Activated naive CD8-positive, alpha-beta T cell treated with anti-CD3 and anti-CD28 coated beads, Interleukin-2, amount 10 ng/mL, durations not matched to agents 7 days and 5 days (primary cell): ENCODE results near the gene ERP44. TPM values are rescaled to one million over a fixed set of nuclear protein-coding genes. Genes with fewer than 3 reads are reported as not detected.
A peak's percentile ranks its signal among the peaks of the same experiment; 100 is the strongest.
"Not testable (repeated sequence)": the region's sequence is repeated elsewhere in the genome, so short reads cannot be mapped to it uniquely, and the experiment has no call there.

Experiments used
- ATAC-seq: fragments of 150-1000 bp; cut with Tn5 transposase; one replicate; pipeline ENCODE4 v1.10.0; 2021; ENCODE audit warnings: low read depth, moderate library complexity
- POLR2A ChIA-PET: fragments of 350-600 bp; sonication (Branson Sonifier 250); formaldehyde crosslinking; loops from one replicate; lab custom pipeline; 2021; ENCODE audit warnings: antibody characterized with exemption; lab: Charles Lee
- DNase-seq: peaks from one replicate; pipeline ENCODE4 v3.0.0; 2021
- H3K27ac Mint-ChIP-seq: one replicate; pipeline ENCODE4 v1.8.0; 2022; ENCODE audit warnings: mild to moderate bottlenecking, mixed read lengths
- H3K27me3 Mint-ChIP-seq: one replicate; pipeline ENCODE4 v1.8.0; 2022; ENCODE audit warnings: mild to moderate bottlenecking, moderate library complexity, mixed read lengths
- H3K36me3 Mint-ChIP-seq: one replicate; pipeline ENCODE4 v1.8.0; 2021; ENCODE audit warnings: mild to moderate bottlenecking, mixed read lengths
- H3K4me1 Mint-ChIP-seq: one replicate; pipeline ENCODE4 v1.8.0; 2021; ENCODE audit warnings: mixed read lengths
- H3K4me3 Mint-ChIP-seq: one replicate; pipeline ENCODE4 v1.8.0; 2022; ENCODE audit warnings: mild to moderate bottlenecking, moderate library complexity, mixed read lengths
- H3K9me3 Mint-ChIP-seq: one replicate; pipeline ENCODE4 v1.8.0; 2021; ENCODE audit warnings: mixed read lengths
- total RNA-seq, 2 experiments: library from RNA; stranded (reverse); gene quantifications; one replicate each; pipeline ENCODE4 v1.2.3, GENCODE V29; 2021

Gene ERP44
- total RNA-seq = 10 to 100 TPM; 14.4 to 15.2 TPM

GRCh38 chr9:100098887-100099721, at the start of gene ERP44, which contains the start of gene INVS:
ERP44 (minus strand) TSS chr9:100099000; CDS start chr9:100098840, 160 bp downstream.
INVS (plus strand) TSS chr9:100099243; CDS start chr9:100104522, 5,279 bp downstream.
- Mint-ChIP-seq H3K4me3 (peak within 1 kb of the TSS; percentile 99), H3K4me1 (peaks cover 23% of the 10 kb centered on the region)
- POLR2A ChIA-PET = interaction anchor here (0.6 to 1.4 kb wide), 3 partner anchors 86 to 253 kb away, joined by 3 read pairs; partner anchors contain the start of gene TEX10

GRCh38 chr9:100145976-100146375, 47.2 kb upstream of the ERP44 start:
- ATAC-seq, H3K4me3 Mint-ChIP-seq, H3K27me3 Mint-ChIP-seq, POLR2A ChIA-PET, H3K9me3 Mint-ChIP-seq, H3K36me3 Mint-ChIP-seq, H3K4me1 Mint-ChIP-seq, H3K27ac Mint-ChIP-seq, DNase-seq: not testable (repeated sequence)

More at GRCh38 chr9:100098887-100099721, at the start of gene ERP44, which contains the start of gene INVS:
- Mint-ChIP-seq H3K36me3 (peaks cover 5% of the 10 kb centered on the region), H3K9me3 (no peaks in the 10 kb centered on the region), H3K27ac (peak within 1 kb of the TSS; percentile 98), H3K27me3 (no peaks in the 10 kb centered on the region)
- ATAC-seq = peak; percentile 99
- peak; percentile 90 for DNase-seq

GRCh38 chr9:100145167-100145934, 46.6 kb upstream of the ERP44 start:
- POLR2A ChIA-PET, H3K27ac Mint-ChIP-seq, H3K4me1 Mint-ChIP-seq, DNase-seq, ATAC-seq, H3K27me3 Mint-ChIP-seq, H3K4me3 Mint-ChIP-seq, H3K36me3 Mint-ChIP-seq, H3K9me3 Mint-ChIP-seq: not testable (repeated sequence)

GRCh38 chr9:100141862-100142261, 43.1 kb upstream of the ERP44 start:
- H3K9me3 Mint-ChIP-seq, H3K27me3 Mint-ChIP-seq, H3K27ac Mint-ChIP-seq, H3K4me1 Mint-ChIP-seq, H3K4me3 Mint-ChIP-seq, H3K36me3 Mint-ChIP-seq, POLR2A ChIA-PET, DNase-seq, ATAC-seq: not testable (repeated sequence)

GRCh38 chr9:100140303-100140702, 41.5 kb upstream of the ERP44 start:
- H3K4me1 Mint-ChIP-seq, H3K9me3 Mint-ChIP-seq, H3K27ac Mint-ChIP-seq, POLR2A ChIA-PET, H3K27me3 Mint-ChIP-seq, H3K36me3 Mint-ChIP-seq, ATAC-seq, DNase-seq, H3K4me3 Mint-ChIP-seq: not testable (repeated sequence)

GRCh38 chr9:100136799-100137198, 38.0 kb upstream of the ERP44 start:
- H3K27me3 Mint-ChIP-seq, H3K4me3 Mint-ChIP-seq, POLR2A ChIA-PET, ATAC-seq, DNase-seq, H3K9me3 Mint-ChIP-seq, H3K27ac Mint-ChIP-seq, H3K4me1 Mint-ChIP-seq: not testable (repeated sequence)
- H3K36me3 Mint-ChIP-seq = peaks cover 17% of the 10 kb centered on the region

- POLR2A ChIA-PET = no interaction called here
- no peak for ATAC-seq
- H3K27ac Mint-ChIP-seq = no peak overlapping the region
- H3K4me1 Mint-ChIP-seq = no peaks in the 10 kb centered on the region
- DNase-seq = no peak
- no peak overlapping the region for H3K4me3 Mint-ChIP-seq
- H3K9me3 Mint-ChIP-seq = peaks cover 1% of the 10 kb centered on the region
- peaks cover 19% of the 10 kb centered on the region for H3K36me3 Mint-ChIP-seq
- no peaks in the 10 kb centered on the region for H3K27me3 Mint-ChIP-seq
These were observed 35.9 kb upstream of the ERP44 start for GRCh38 chr9:100134731-100135130.

- Mint-ChIP-seq H3K4me1 (no peaks in the 10 kb centered on the region), H3K36me3 (peaks cover 20% of the 10 kb centered on the region), H3K27ac (no peak overlapping the region), H3K4me3 (no peak overlapping the region), H3K9me3 (peaks cover 1% of the 10 kb centered on the region), H3K27me3 (no peaks in the 10 kb centered on the region)
- DNase-seq = no peak
- ATAC-seq = no peak
- POLR2A ChIA-PET = no interaction called here
These were observed 33.2 kb upstream of the ERP44 start for GRCh38 chr9:100131875-100132430.

GRCh38 chr9:100131216-100131615, 32.4 kb upstream of the ERP44 start:
- DNase-seq (no peak), ATAC-seq (no peak)
- Mint-ChIP-seq H3K27me3 (no peaks in the 10 kb centered on the region), H3K27ac (no peak overlapping the region), H3K4me3 (no peak overlapping the region), H3K9me3 (peaks cover 1% of the 10 kb centered on the region), H3K36me3 (peaks cover 20% of the 10 kb centered on the region), H3K4me1 (no peaks in the 10 kb centered on the region)
- POLR2A ChIA-PET = no interaction called here

- ATAC-seq (no peak), DNase-seq (no peak)
- no peak overlapping the region for H3K27ac Mint-ChIP-seq
- POLR2A ChIA-PET = no interaction called here
- no peak overlapping the region for H3K4me3 Mint-ChIP-seq
- peaks cover 21% of the 10 kb centered on the region for H3K36me3 Mint-ChIP-seq
- no peaks in the 10 kb centered on the region for H3K27me3 Mint-ChIP-seq
- peaks cover 1% of the 10 kb centered on the region for H3K9me3 Mint-ChIP-seq
- no peaks in the 10 kb centered on the region for H3K4me1 Mint-ChIP-seq
These were observed 31.0 kb upstream of the ERP44 start for GRCh38 chr9:100129772-100130171.

- H3K36me3 Mint-ChIP-seq = peaks cover 8% of the 10 kb centered on the region
- no peak overlapping the region for H3K4me3 Mint-ChIP-seq
- POLR2A ChIA-PET = interaction anchor here (0.6 kb wide), 1 partner anchor 76 kb away, joined by 3 read pairs; no protein-coding TSS in a partner anchor
- no peak overlapping the region for H3K27ac Mint-ChIP-seq
- H3K4me1 Mint-ChIP-seq = no peaks in the 10 kb centered on the region
- H3K9me3 Mint-ChIP-seq = no peaks in the 10 kb centered on the region
- ATAC-seq (no peak), DNase-seq (no peak)
- H3K27me3 Mint-ChIP-seq = no peaks in the 10 kb centered on the region
These were observed 27.6 kb upstream of the ERP44 start for GRCh38 chr9:100126423-100126822.

GRCh38 chr9:100125910-100126309, 27.1 kb upstream of the ERP44 start:
- POLR2A ChIA-PET = no interaction called here

GRCh38 chr9:100125236-100125635, 26.4 kb upstream of the ERP44 start:
- H3K4me1 Mint-ChIP-seq = no peaks in the 10 kb centered on the region
- ATAC-seq (no peak), DNase-seq (no peak)
- H3K27ac Mint-ChIP-seq = no peak overlapping the region
- no peaks in the 10 kb centered on the region for H3K9me3 Mint-ChIP-seq
- H3K36me3 Mint-ChIP-seq = peaks cover 12% of the 10 kb centered on the region
- no peaks in the 10 kb centered on the region for H3K27me3 Mint-ChIP-seq
- POLR2A ChIA-PET = no interaction called here
- H3K4me3 Mint-ChIP-seq = no peak overlapping the region

More at GRCh38 chr9:100125910-100126309, 27.1 kb upstream of the ERP44 start:
- Mint-ChIP-seq H3K4me1 (no peaks in the 10 kb centered on the region), H3K27ac (no peak overlapping the region), H3K36me3 (peaks cover 9% of the 10 kb centered on the region), H3K27me3 (no peaks in the 10 kb centered on the region), H3K9me3 (no peaks in the 10 kb centered on the region), H3K4me3 (no peak overlapping the region)
- no peak for DNase-seq
- no peak for ATAC-seq
